Measurements from ENCODE around the gene STX8.
"Not testable (repeated sequence)": the region's sequence is repeated elsewhere in the genome, so short reads cannot be mapped to it uniquely, and the experiment has no call there.

The STX8 gene

GRCh38 chr17:9266697-9267117 lies 308.9 kb downstream of the STX8 start:
- no peak overlapping the region for H3K4me3 ChIP-seq (ENCODE audit: low read depth, low read length)
- no peak for TF ChIP-seq CTCF (IDR thresholded peaks at IDR 0.05; ENCODE audit: low read depth, low read length)

GRCh38 chr17:9266031-9266680 lies 309.5 kb downstream of the STX8 start:
- TF ChIP-seq CTCF (IDR thresholded peaks at IDR 0.05; ENCODE audit: low read depth, low read length) = no peak
- no peak overlapping the region for H3K4me3 ChIP-seq (ENCODE audit: low read depth, low read length)

- H3K4me3 ChIP-seq (ENCODE audit: low read depth, low read length) = no peak overlapping the region
- TF ChIP-seq CTCF (IDR thresholded peaks at IDR 0.05; ENCODE audit: low read depth, low read length) = no peak
These were observed 314.3 kb downstream of the STX8 start for GRCh38 chr17:9261081-9262012.

GRCh38 chr17:9259419-9259818 lies 316.2 kb downstream of the STX8 start:
- TF ChIP-seq CTCF (IDR thresholded peaks at IDR 0.05; ENCODE audit: low read depth, low read length) = no peak
- H3K4me3 ChIP-seq (ENCODE audit: low read depth, low read length) = no peak overlapping the region

GRCh38 chr17:9258115-9259015 lies 317.3 kb downstream of the STX8 start:
- no peak for TF ChIP-seq CTCF (IDR thresholded peaks at IDR 0.05; ENCODE audit: low read depth, low read length)
- no peak overlapping the region for H3K4me3 ChIP-seq (ENCODE audit: low read depth, low read length)

GRCh38 chr17:9257630-9257965 lies 318.0 kb downstream of the STX8 start:
- H3K4me3 ChIP-seq (ENCODE audit: low read depth, low read length) = not testable (repeated sequence)

GRCh38 chr17:9256751-9257629 lies 318.6 kb downstream of the STX8 start:
- H3K4me3 ChIP-seq (ENCODE audit: low read depth, low read length) = no peak overlapping the region
- TF ChIP-seq CTCF (IDR thresholded peaks at IDR 0.05; ENCODE audit: low read depth, low read length) = no peak
